ENCODE measurements around the gene THADA. TPM values are rescaled to one million over a fixed set of nuclear protein-coding genes. Genes with fewer than 3 reads are reported as not detected.

THADA gene
- total RNA-seq, 1 experiment from 2014 or later: 20.1 TPM

- no peak overlapping the region for H2BK5ac ChIP-seq (ENCODE audit: insufficient read length, low read length)
- DNase-seq: no peak
- H3K18ac ChIP-seq (ENCODE audit: insufficient read length, low read depth, low read length): no peak overlapping the region
- H3K4ac ChIP-seq (ENCODE audit: low read depth, low read length): no peak overlapping the region
- no peak overlapping the region for H2BK12ac ChIP-seq (ENCODE audit: insufficient read length, low read depth, low read length)
- H3K27me3 ChIP-seq (ENCODE audit: insufficient read depth, low read length): no peaks in the 10 kb centered on the region
- H2BK20ac ChIP-seq (ENCODE audit: low read depth, low read length, poor library complexity, severe bottlenecking): no peak overlapping the region
- no peaks in the 10 kb centered on the region for H4K20me1 ChIP-seq (ENCODE audit: control insufficient read depth, insufficient read depth, insufficient read length)
- H4K5ac ChIP-seq (ENCODE audit: insufficient read length, low read depth, low read length): no peak overlapping the region
- no CpG with 5 or more reads among the region's 2 CpGs for WGBS (ENCODE audit: extremely low coverage, insufficient read length, low lambda C conversion rate)
- no peak overlapping the region for H3K4me2 ChIP-seq (ENCODE audit: insufficient read depth, insufficient read length, low read length)
- Mint-ChIP-seq H3K27ac (no peak overlapping the region; a peak in 1 of 7 replicates), H3K36me3 (ENCODE audit: insufficient read depth in 1 of 3, low read depth in 3 of 3) (peaks cover 49 to 58% (median 58%) of the 10 kb centered on the region in 3 experiments), H3K27me3 (ENCODE audit: low read depth) (peaks cover 3% of the 10 kb centered on the region; the same call in 1 of the 2 replicates), H3K4me3 (no peak overlapping the region), H3K9me3 (peaks cover 26 to 28% of the 10 kb centered on the region in 2 experiments), H3K4me1 (no peaks in the 10 kb centered on the region)
- H3K27ac ChIP-seq (ENCODE audit: insufficient read length, low read depth, low read length): no peak overlapping the region
- H3K14ac ChIP-seq (ENCODE audit: insufficient read depth, low read length): no peak overlapping the region
- H3K4me1 ChIP-seq (ENCODE audit: insufficient read depth, low read length): no peaks in the 10 kb centered on the region
- H2BK15ac ChIP-seq (ENCODE audit: low read depth, low read length): no peak overlapping the region
- no peak overlapping the region for H2BK120ac ChIP-seq (ENCODE audit: low read depth, low read length, poor library complexity, severe bottlenecking)
- no peaks in the 10 kb centered on the region for H3K79me1 ChIP-seq (ENCODE audit: insufficient read depth, low read depth, low read length, poor library complexity, severe bottlenecking)
- no peak overlapping the region for H3K23ac ChIP-seq (ENCODE audit: insufficient read length, low read depth, low read length)
- no peak overlapping the region for H4K91ac ChIP-seq (ENCODE audit: insufficient read length, low read depth, low read length)
- H3K56ac ChIP-seq (ENCODE audit: insufficient read length, low read depth, low read length): no peak overlapping the region
- no peak overlapping the region for H3T11ph ChIP-seq (ENCODE audit: low read length)
- H2AFZ ChIP-seq (ENCODE audit: low read length): no peak overlapping the region
- no peak overlapping the region for H4K8ac ChIP-seq (replicated peaks; ENCODE audit: insufficient read length, low read depth, low read length)
- peaks cover 13% of the 10 kb centered on the region for H3K9me3 ChIP-seq (ENCODE audit: control insufficient read depth, low read depth, low read length)
- H3K79me2 ChIP-seq (ENCODE audit: insufficient read depth, low read length): no peaks in the 10 kb centered on the region
- no peaks in the 10 kb centered on the region for H3K23me2 ChIP-seq (ENCODE audit: insufficient read length, low read depth, low read length, poor library complexity, severe bottlenecking)
- H3K9ac ChIP-seq (ENCODE audit: extremely low read depth, insufficient read length, low read length): no peak overlapping the region
- TF ChIP-seq, protein P1, sequence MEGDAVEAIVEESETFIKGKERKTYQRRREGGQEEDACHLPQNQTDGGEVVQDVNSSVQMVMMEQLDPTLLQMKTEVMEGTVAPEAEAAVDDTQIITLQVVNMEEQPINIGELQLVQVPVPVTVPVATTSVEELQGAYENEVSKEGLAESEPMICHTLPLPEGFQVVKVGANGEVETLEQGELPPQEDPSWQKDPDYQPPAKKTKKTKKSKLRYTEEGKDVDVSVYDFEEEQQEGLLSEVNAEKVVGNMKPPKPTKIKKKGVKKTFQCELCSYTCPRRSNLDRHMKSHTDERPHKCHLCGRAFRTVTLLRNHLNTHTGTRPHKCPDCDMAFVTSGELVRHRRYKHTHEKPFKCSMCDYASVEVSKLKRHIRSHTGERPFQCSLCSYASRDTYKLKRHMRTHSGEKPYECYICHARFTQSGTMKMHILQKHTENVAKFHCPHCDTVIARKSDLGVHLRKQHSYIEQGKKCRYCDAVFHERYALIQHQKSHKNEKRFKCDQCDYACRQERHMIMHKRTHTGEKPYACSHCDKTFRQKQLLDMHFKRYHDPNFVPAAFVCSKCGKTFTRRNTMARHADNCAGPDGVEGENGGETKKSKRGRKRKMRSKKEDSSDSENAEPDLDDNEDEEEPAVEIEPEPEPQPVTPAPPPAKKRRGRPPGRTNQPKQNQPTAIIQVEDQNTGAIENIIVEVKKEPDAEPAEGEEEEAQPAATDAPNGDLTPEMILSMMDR (conservative IDR thresholded peaks at IDR 0.05): no peak
- H2AK5ac ChIP-seq (ENCODE audit: insufficient read length, low read length): no peak overlapping the region
Observed at GRCh38 chr2:43285987-43286386, 309.9 kb downstream of the THADA start.

All from H9 (cell line).